ENCODE measurements around the gene CFAP61.

The CFAP61 gene

GRCh38 chr20:20277894-20278335 lies 225.6 kb downstream of the CFAP61 start:
- DNase-seq = no peak

GRCh38 chr20:20286061-20286460 lies 233.7 kb downstream of the CFAP61 start:
- DNase-seq = no peak

- DNase-seq = no peak
Measured at GRCh38 chr20:20289331-20289730, 237.0 kb downstream of the CFAP61 start.

- no peak for DNase-seq
Measured at GRCh38 chr20:20292472-20292871, 240.1 kb downstream of the CFAP61 start.

GRCh38 chr20:20293141-20293540 lies 240.8 kb downstream of the CFAP61 start:
- no peak for DNase-seq

GRCh38 chr20:20293691-20294385 lies 241.5 kb downstream of the CFAP61 start:
- DNase-seq = no peak

GRCh38 chr20:20295621-20296498 lies 243.5 kb downstream of the CFAP61 start:
- DNase-seq = no peak

- no peak for DNase-seq
Measured at GRCh38 chr20:20297181-20297580, 244.8 kb downstream of the CFAP61 start.

- no peak for DNase-seq
Measured at GRCh38 chr20:20297752-20298151, 245.4 kb downstream of the CFAP61 start.

- no peak for DNase-seq
Measured at GRCh38 chr20:20299904-20300303, 247.6 kb downstream of the CFAP61 start.

GRCh38 chr20:20303320-20303719 lies 251.0 kb downstream of the CFAP61 start:
- DNase-seq = no peak

GRCh38 chr20:20303742-20304141 lies 251.4 kb downstream of the CFAP61 start:
- DNase-seq = no peak

GRCh38 chr20:20304942-20305341 lies 252.6 kb downstream of the CFAP61 start:
- DNase-seq = no peak

GRCh38 chr20:20312562-20312961 lies 260.2 kb downstream of the CFAP61 start:
- DNase-seq = no peak

- no peak for DNase-seq
Measured at GRCh38 chr20:20317195-20317594, 264.9 kb downstream of the CFAP61 start.

GRCh38 chr20:20317621-20318364 lies 265.5 kb downstream of the CFAP61 start:
- DNase-seq = no peak

- no peak for DNase-seq
Measured at GRCh38 chr20:20318365-20319161, 266.2 kb downstream of the CFAP61 start.

GRCh38 chr20:20321134-20321533 lies 268.8 kb downstream of the CFAP61 start:
- no peak for DNase-seq

GRCh38 chr20:20321917-20322316 lies 269.6 kb downstream of the CFAP61 start:
- no peak for DNase-seq

- no peak for DNase-seq
Measured at GRCh38 chr20:20322912-20323311, 270.6 kb downstream of the CFAP61 start.

- no peak for DNase-seq
Measured at GRCh38 chr20:20327746-20328145, 275.4 kb downstream of the CFAP61 start.

- DNase-seq = no peak
Measured at GRCh38 chr20:20329564-20329963, 277.2 kb downstream of the CFAP61 start.

GRCh38 chr20:20331156-20331555 lies 278.8 kb downstream of the CFAP61 start:
- DNase-seq = no peak

Data from activated CD4-positive, alpha-beta T cell treated with anti-CD3 and anti-CD28 coated beads for 4 hours (primary cell).